Trophoblast cell (in vitro differentiated cells and primary cell): ENCODE results near the gene CDH22.

Experiments used
- DNase-seq, 2 donors: peaks; one replicate each; pipeline ENCODE4 v3.0.0-alpha.2; 2016
- H2AFZ ChIP-seq: 2 replicates; pipeline ENCODE4 v1.6.1; 2013; ENCODE audit warnings: low read length, moderate library complexity, mild to moderate bottlenecking; ENCODE audit not compliant: insufficient read depth, poor library complexity
- H2AK5ac ChIP-seq: 2 replicates; pipeline ENCODE4 v1.6.1; 2013; ENCODE audit warnings: mild to moderate bottlenecking, low read length
- H2BK120ac ChIP-seq: 2 replicates; pipeline ENCODE4 v1.6.1; 2013; ENCODE audit warnings: low read length, mild to moderate bottlenecking, moderate library complexity; ENCODE audit not compliant: insufficient read depth, poor library complexity
- H2BK12ac ChIP-seq: 2 replicates; pipeline ENCODE4 v1.6.1; 2013; ENCODE audit warnings: mild to moderate bottlenecking, low read length, moderate library complexity
- H2BK5ac ChIP-seq: 2 replicates; pipeline ENCODE4 v1.6.1; 2013; ENCODE audit warnings: low read length, low read depth, moderate library complexity, mild to moderate bottlenecking; ENCODE audit not compliant: poor library complexity
- H3K14ac ChIP-seq: 2 replicates; pipeline ENCODE4 v1.6.1; 2013; ENCODE audit warnings: mild to moderate bottlenecking, low read length
- H3K18ac ChIP-seq: 2 replicates; pipeline ENCODE4 v1.6.1; 2013; ENCODE audit warnings: mild to moderate bottlenecking, low read length
- H3K23ac ChIP-seq: 2 replicates; pipeline ENCODE4 v1.6.1; 2013; ENCODE audit warnings: low read length
- H3K27ac ChIP-seq: 2 replicates; pipeline ENCODE4 v1.5.1; 2013; ENCODE audit warnings: low read depth, mild to moderate bottlenecking, inconsistent platforms, low read length, moderate library complexity
- H3K27me3 ChIP-seq: 2 replicates; pipeline ENCODE4 v1.6.1; 2013; ENCODE audit warnings: inconsistent platforms, mild to moderate bottlenecking, low read length, moderate library complexity; ENCODE audit not compliant: insufficient read depth
- H3K36me3 ChIP-seq, 2 experiments: 1 replicate in 1 of 2; 2 replicates in 1 of 2; pipeline ENCODE4 v1.6.1; 2013; ENCODE audit warnings: low read length in 2 of 2, mild to moderate bottlenecking in 2 of 2, moderate library complexity in 1 of 2; ENCODE audit not compliant: insufficient read depth in 2 of 2, control insufficient read depth in 1 of 2
- H3K4ac ChIP-seq: 2 replicates; pipeline ENCODE4 v1.6.1; 2013; ENCODE audit warnings: low read depth, mild to moderate bottlenecking, low read length, moderate library complexity
- H3K4me1 ChIP-seq, 2 experiments: 1 replicate in 1 of 2; 2 replicates in 1 of 2; pipeline ENCODE4 v1.6.1; 2013; ENCODE audit warnings: low read length in 2 of 2, mild to moderate bottlenecking in 2 of 2, moderate library complexity in 1 of 2; ENCODE audit not compliant: insufficient read depth in 2 of 2, control insufficient read depth in 1 of 2
- H3K4me2 ChIP-seq: 2 replicates; pipeline ENCODE4 v1.6.1; 2013; ENCODE audit warnings: inconsistent platforms, mild to moderate bottlenecking, low read length, moderate library complexity
- H3K4me3 ChIP-seq: 2 replicates; pipeline ENCODE4 v1.5.1; 2013; ENCODE audit warnings: mild to moderate bottlenecking, low read depth, low read length, inconsistent platforms
- H3K79me1 ChIP-seq: one replicate; pipeline ENCODE4 v1.6.1; 2013; ENCODE audit warnings: low read length
- H3K79me2 ChIP-seq: 2 replicates; pipeline ENCODE4 v1.6.1; 2013; ENCODE audit warnings: low read length, mild to moderate bottlenecking; ENCODE audit not compliant: control insufficient read depth, insufficient read depth, poor library complexity
- H3K9ac ChIP-seq: 2 replicates; pipeline ENCODE4 v1.6.1; 2013; ENCODE audit warnings: mild to moderate bottlenecking, low read length
- H3K9me3 ChIP-seq: 2 replicates; pipeline ENCODE4 v1.6.1; 2013; ENCODE audit warnings: low read depth, mild to moderate bottlenecking, control low read depth, inconsistent platforms, low read length; ENCODE audit not compliant: insufficient read depth
- H4K12ac ChIP-seq: 2 replicates; pipeline ENCODE4 v1.6.1; 2013; ENCODE audit warnings: low read depth, mild to moderate bottlenecking, low read length, moderate library complexity
- H4K8ac ChIP-seq: 2 replicates; pipeline ENCODE4 v1.6.1; 2013; ENCODE audit warnings: low read depth, mild to moderate bottlenecking, low read length, moderate library complexity
- H4K91ac ChIP-seq: one replicate; pipeline ENCODE4 v1.6.1; 2013; ENCODE audit warnings: low read depth, mild to moderate bottlenecking, low read length, moderate library complexity
- WGBS: extraction: QIAGEN DNeasy Blood & Tissue Kit; methylation state at CpG from one replicate; pipeline ENCODE4 v1.1.7; 2013; ENCODE audit warnings: missing lambda C conversion rate; ENCODE audit not compliant: insufficient read length, insufficient coverage; ENCODE audit errors: extremely low coverage; 5-methylcytosine and 5-hydroxymethylcytosine counted together

The CDH22 gene

DNA sequence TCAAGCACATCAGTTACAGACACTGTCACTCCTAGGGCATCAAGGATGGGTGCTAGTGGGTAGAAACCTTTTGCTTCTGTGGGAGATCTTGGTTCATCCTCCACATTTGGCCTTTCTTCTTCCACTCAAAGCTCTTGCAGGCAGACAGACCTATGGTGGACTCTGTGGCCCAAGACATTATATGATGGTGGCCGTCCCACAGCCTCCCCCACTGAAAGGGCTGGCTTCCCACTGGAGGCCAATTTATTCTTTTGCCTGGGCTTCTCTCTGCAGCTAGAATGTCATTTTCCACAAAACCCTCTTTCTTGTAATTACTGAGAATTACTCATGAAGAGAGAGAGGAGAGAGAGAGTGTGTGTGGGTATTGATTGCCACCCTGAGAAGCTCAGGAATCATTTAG lies 146.4 kb downstream of the CDH22 start:
- Histone ChIP-seq H3K4me3 (no peak overlapping the region), H2AFZ (no peak overlapping the region), H3K36me3 (no peaks in the 10 kb centered on the region), H3K9ac (no peak overlapping the region), H2BK12ac (no peak overlapping the region), H3K14ac (no peak overlapping the region), H3K4me2 (no peak overlapping the region), H3K27ac (no peak overlapping the region), H2BK5ac (no peak overlapping the region), H2BK120ac (no peak overlapping the region), H3K79me2 (no peaks in the 10 kb centered on the region), H3K27me3 (no peaks in the 10 kb centered on the region), H3K79me1 (no peaks in the 10 kb centered on the region), H3K4me1 (no peaks in the 10 kb centered on the region), H3K4ac (no peak overlapping the region), H4K12ac (no peak overlapping the region), H3K18ac (no peak overlapping the region), H4K8ac (no peak overlapping the region), H2AK5ac (no peak overlapping the region), H4K91ac (no peak overlapping the region), H3K23ac (no peak overlapping the region), H3K9me3 (no peaks in the 10 kb centered on the region)
- DNase-seq, result no peak
- no CpG with 5 or more reads among the region's 1 CpG for WGBS

DNA sequence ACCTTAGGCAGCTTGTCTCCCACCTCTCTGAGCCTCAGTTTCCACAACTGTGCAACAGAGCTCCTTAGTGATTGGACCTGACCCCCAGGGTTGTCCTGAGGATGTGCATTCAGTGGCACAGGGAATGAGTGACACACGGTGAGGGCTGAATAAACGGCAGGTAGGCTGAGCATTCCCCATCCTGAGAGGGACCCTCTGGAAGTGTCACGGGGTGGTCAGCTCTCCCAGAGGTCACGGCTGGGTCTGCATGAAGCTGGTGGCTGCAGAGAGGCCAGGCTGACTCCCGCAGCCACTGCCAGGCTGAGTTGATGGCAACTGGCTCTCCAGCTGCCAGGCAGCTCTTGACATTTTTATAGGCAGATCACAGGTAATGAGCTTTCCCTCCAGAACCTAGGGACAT lies 147.6 kb downstream of the CDH22 start:
- Histone ChIP-seq H3K23ac (no peak overlapping the region), H3K9ac (no peak overlapping the region), H3K4me3 (no peak overlapping the region), H4K12ac (no peak overlapping the region), H3K4ac (no peak overlapping the region), H4K91ac (no peak overlapping the region), H4K8ac (no peak overlapping the region), H3K27me3 (no peaks in the 10 kb centered on the region), H3K79me2 (no peaks in the 10 kb centered on the region), H3K18ac (no peak overlapping the region), H2BK120ac (no peak overlapping the region), H3K27ac (no peak overlapping the region), H2AK5ac (no peak overlapping the region), H3K4me2 (no peak overlapping the region), H2BK5ac (no peak overlapping the region), H3K36me3 (no peaks in the 10 kb centered on the region), H2BK12ac (no peak overlapping the region), H2AFZ (no peak overlapping the region), H3K79me1 (no peaks in the 10 kb centered on the region), H3K4me1 (no peaks in the 10 kb centered on the region), H3K9me3 (no peaks in the 10 kb centered on the region), H3K14ac (no peak overlapping the region)
- WGBS, result no CpG with 5 or more reads among the region's 5 CpGs
- DNase-seq, result no peak

DNA sequence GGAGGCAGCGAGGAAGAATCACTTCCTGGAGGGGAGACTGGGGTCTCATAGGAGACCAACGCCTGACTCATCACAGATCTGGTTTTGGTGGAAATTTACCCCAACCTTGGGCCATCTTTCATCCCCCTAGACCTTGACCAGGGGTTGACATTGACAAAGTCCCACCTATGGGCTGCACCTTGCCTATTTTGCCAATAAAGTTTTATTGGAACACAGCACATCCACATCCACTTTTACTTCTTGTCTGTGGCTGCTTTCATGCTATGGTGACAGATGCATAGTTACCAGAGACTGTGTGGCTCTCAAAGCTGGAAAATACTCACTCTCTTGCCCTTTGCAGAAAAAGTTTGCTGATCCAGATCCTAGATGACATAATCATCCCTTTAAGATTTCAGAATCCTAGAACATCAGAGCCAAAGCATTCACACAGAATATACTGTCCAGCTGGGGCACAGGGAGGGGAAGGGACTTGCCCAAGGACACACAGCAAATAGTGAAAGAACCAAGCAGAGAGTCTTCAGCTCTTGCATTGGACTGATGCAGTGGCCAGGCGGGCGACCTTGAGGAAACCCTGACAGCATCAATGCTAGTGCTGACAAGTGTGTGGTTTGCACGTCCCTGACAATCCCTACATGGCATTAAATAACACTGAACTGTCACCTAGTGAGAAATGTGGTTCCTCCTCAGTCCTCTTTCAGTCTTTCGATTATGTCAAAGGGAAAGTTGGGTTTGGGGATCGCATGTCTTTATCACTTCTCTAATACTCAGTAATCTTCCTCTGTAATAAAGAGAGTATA lies 149.0 kb downstream of the CDH22 start:
- no CpG with 5 or more reads among the region's 7 CpGs for WGBS
- no peaks in the 10 kb centered on the region for H3K79me1 ChIP-seq
- H3K4ac ChIP-seq, result no peak overlapping the region
- no peak overlapping the region for H4K8ac ChIP-seq
- no peak overlapping the region for H3K18ac ChIP-seq
- no peak overlapping the region for H3K27ac ChIP-seq
- no peak overlapping the region for H2BK12ac ChIP-seq
- no peak overlapping the region for H3K23ac ChIP-seq
- no peak overlapping the region for H4K91ac ChIP-seq
- H3K9me3 ChIP-seq, result no peaks in the 10 kb centered on the region
- H4K12ac ChIP-seq, result no peak overlapping the region
- H2AK5ac ChIP-seq, result no peak overlapping the region
- no peaks in the 10 kb centered on the region for H3K79me2 ChIP-seq
- H2BK5ac ChIP-seq, result no peak overlapping the region
- H3K14ac ChIP-seq, result no peak overlapping the region
- no peak for DNase-seq
- no peak overlapping the region for H3K4me2 ChIP-seq
- no peaks in the 10 kb centered on the region for H3K36me3 ChIP-seq
- H3K27me3 ChIP-seq, result no peaks in the 10 kb centered on the region
- H2BK120ac ChIP-seq, result no peak overlapping the region
- no peaks in the 10 kb centered on the region for H3K4me1 ChIP-seq
- H3K4me3 ChIP-seq, result no peak overlapping the region
- H2AFZ ChIP-seq, result no peak overlapping the region
- H3K9ac ChIP-seq, result no peak overlapping the region

DNA sequence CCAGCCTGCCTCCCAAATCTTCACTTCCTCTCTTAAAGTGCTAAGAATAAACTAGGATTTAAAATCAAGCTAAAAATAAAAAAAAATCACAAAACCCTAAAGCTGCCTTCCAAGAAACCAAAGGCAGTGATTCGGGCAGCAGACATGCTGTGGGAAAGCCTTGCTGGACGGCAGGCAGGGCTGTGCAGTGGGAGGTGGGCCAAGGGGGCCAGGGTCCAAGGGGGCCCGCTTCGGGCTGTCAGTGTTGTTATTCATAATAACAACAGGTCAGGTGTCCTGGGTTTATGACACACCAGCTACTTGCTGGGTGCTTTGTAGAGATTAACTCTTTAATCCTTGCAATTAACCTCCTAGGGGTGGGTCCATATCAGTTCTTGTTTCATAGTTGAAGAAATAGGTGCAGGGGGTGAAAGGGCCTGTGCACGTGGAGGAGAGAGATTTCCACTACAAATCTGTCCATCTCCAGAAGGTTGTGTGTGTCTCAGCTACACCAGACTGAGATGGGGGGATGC lies 149.8 kb downstream of the CDH22 start:
- Histone ChIP-seq H2BK120ac (no peak overlapping the region), H3K79me1 (no peaks in the 10 kb centered on the region), H3K23ac (no peak overlapping the region), H2AK5ac (no peak overlapping the region), H2BK5ac (no peak overlapping the region), H3K79me2 (no peaks in the 10 kb centered on the region), H3K14ac (no peak overlapping the region), H3K4ac (no peak overlapping the region), H3K4me3 (no peak overlapping the region), H3K9ac (no peak overlapping the region), H3K4me2 (no peak overlapping the region), H4K8ac (no peak overlapping the region), H3K4me1 (no peaks in the 10 kb centered on the region), H3K27me3 (no peaks in the 10 kb centered on the region), H3K27ac (no peak overlapping the region), H3K18ac (no peak overlapping the region), H4K12ac (no peak overlapping the region), H3K36me3 (no peaks in the 10 kb centered on the region), H4K91ac (no peak overlapping the region), H3K9me3 (no peaks in the 10 kb centered on the region), H2BK12ac (no peak overlapping the region), H2AFZ (no peak overlapping the region)
- DNase-seq, result no peak
- no CpG with 5 or more reads among the region's 5 CpGs for WGBS
